ENCODE results near the gene ZNF576. TPM values are rescaled to one million over a fixed set of nuclear protein-coding genes. Genes with fewer than 3 reads are reported as not detected.

ZNF576 gene
- total and polyA plus RNA-seq, 9 of the 15 experiments (the other 6 are each of a cell fraction or from before 2014, with no cell fraction given): 6.8 to 18.2 (median 12.2) TPM

DNA sequence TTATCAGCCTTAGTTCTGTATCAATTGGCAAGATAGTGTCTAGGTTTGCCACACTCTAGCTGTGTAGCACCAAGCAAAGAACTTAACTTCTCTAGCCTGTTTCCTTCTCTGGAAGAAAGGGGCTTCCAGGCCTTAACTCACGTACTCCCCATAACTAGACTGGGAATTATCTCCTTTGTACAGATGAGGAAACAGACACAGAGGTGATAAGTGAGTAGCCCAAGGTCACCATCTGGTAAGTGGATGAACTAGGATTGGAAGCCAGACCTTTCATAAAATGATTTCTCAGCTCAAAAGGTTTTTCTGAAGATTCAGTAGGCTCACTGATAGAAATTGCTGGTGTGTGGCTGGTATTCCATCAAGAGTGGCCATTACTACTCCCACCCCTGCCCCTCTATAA is 19.9 kb downstream of the ZNF576 start (continued):
- TF ChIP-seq, protein P1, sequence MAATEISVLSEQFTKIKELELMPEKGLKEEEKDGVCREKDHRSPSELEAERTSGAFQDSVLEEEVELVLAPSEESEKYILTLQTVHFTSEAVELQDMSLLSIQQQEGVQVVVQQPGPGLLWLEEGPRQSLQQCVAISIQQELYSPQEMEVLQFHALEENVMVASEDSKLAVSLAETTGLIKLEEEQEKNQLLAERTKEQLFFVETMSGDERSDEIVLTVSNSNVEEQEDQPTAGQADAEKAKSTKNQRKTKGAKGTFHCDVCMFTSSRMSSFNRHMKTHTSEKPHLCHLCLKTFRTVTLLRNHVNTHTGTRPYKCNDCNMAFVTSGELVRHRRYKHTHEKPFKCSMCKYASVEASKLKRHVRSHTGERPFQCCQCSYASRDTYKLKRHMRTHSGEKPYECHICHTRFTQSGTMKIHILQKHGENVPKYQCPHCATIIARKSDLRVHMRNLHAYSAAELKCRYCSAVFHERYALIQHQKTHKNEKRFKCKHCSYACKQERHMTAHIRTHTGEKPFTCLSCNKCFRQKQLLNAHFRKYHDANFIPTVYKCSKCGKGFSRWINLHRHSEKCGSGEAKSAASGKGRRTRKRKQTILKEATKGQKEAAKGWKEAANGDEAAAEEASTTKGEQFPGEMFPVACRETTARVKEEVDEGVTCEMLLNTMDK (IDR thresholded peaks at IDR 0.05; ENCODE audit: borderline replicate concordance, insufficient read depth, low read depth, low read length, poor library complexity, severe bottlenecking): no peak
- no peak for TF ChIP-seq ARID2 (IDR thresholded peaks at IDR 0.05)
- TF ChIP-seq CTCF (IDR thresholded peaks at IDR 0.05 in 2 of 3, conservative IDR thresholded peaks at IDR 0.05 in 1 of 3; ENCODE audit: insufficient read depth in 2 of 3, low read depth in 1 of 3, low read length in 3 of 3): no peak
- TF ChIP-seq E2F5 (CRISPR knock-in tag; IDR thresholded peaks at IDR 0.05): no peak

DNA sequence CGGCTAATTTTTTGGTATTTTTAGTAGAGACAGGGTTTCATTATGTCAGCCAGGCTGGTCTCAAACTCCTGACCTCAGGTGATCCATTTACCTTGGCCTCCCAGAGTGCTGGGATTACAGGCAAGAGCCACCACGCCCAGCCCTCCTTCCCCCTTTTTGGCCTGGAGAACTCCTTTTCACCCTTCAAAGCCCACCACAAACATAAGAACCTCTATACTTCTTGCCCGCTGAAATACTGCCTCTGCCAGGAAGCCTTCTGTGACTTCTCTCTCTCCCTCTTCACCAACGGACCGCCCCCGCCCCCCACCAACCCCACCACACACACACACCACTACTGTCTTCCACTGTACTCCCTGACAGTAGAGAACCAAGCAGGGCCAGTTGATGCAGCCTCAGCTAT is 20.6 kb downstream of the ZNF576 start:
- TF ChIP-seq SUPT5H (IDR thresholded peaks at IDR 0.05): no peak
- no peak for TF ChIP-seq GTF2F1 (IDR thresholded peaks at IDR 0.05; ENCODE audit: low read depth, low read length)
- 0 out of 2 replicates have a peak, but pooled peaks have one; percentile 16 for TF ChIP-seq BCOR (IDR thresholded peaks at IDR 0.05)
- peak; percentile 82 for TF ChIP-seq ZFP36 (IDR thresholded peaks at IDR 0.05; ENCODE audit: low read depth, low read length, partially characterized antibody)
- no peak for ATAC-seq
- Histone ChIP-seq H3K9me3 (replicated peaks; ENCODE audit: control insufficient read depth, insufficient read depth, low read depth, low read length) (no peaks in the 10 kb centered on the region), H3K4me3 (no peak overlapping the region), H3K4me1 (replicated peaks in 1 of 2; ENCODE audit: control insufficient read depth in 2 of 2, insufficient read depth in 2 of 2, low read length in 2 of 2) (peaks cover 35 to 55% of the 10 kb centered on the region in 2 experiments), H3K36me3 (ENCODE audit: control insufficient read depth, insufficient read depth, low read length) (peaks cover 24% of the 10 kb centered on the region; the same call in 2 of the 3 replicates), H3K9me1 (ENCODE audit: control insufficient read depth, insufficient read depth, low read length) (no peaks in the 10 kb centered on the region), H3K4me2 (ENCODE audit: insufficient read depth, low read length) (no peak overlapping the region), H3K79me2 (ENCODE audit: control insufficient read depth, insufficient read depth, low read length) (peaks cover 49% of the 10 kb centered on the region), H3K27me3 (ENCODE audit: control insufficient read depth in 2 of 2, insufficient read depth in 2 of 2, low read length in 2 of 2) (no peaks in the 10 kb centered on the region), H3K9ac (ENCODE audit: insufficient read depth in 1 of 2, low read depth in 2 of 2, low read length in 2 of 2) (peak overlapping the region in 1 of 2 experiments; percentile 19; a peak in 1 of 4 replicates), H4K20me1 (replicated peaks; ENCODE audit: control insufficient read depth, insufficient read depth, low read length) (no peaks in the 10 kb centered on the region), H3K27ac (ENCODE audit: extremely low read depth, low read depth, low read length) (peak overlapping the region; percentile 40; the same call in 1 of the 3 replicates), H2AFZ (ENCODE audit: low read depth, low read length) (no peak overlapping the region)
- BruUV-seq (replicated peaks): no TSS peak
- ChIA-PET CTCF (ENCODE audit: low intra/inter-chr PET ratio) (no interaction called here), POLR2A (interaction anchor here (0.6 to 6.0 kb wide), 4 partner anchors 12 to 906 kb away, joined by 3 to 35 read pairs (median 3); partner anchors contain the start of genes IRGQ and ZNF576)
- FAIRE-seq: no peak
- intact Hi-C loops (cut with micrococcal nuclease) (no loop called here), in situ Hi-C loops (cut with MboI) (no loop called here)
- DNase-seq (ENCODE audit: extremely low read depth in 1 of 4, low spot score in 3 of 4): no peak
- WGBS (ENCODE audit: insufficient coverage, low coverage, missing lambda C conversion rate): 44% methylated on average over 2 of the region's 6 CpGs
